HG03558 (cell line): Measurements from ENCODE around the gene LRRFIP1.
"Not testable (repeated sequence)": the region's sequence is repeated elsewhere in the genome, so short reads cannot be mapped to it uniquely, and the experiment has no call there.

Experiments
- ATAC-seq: cut with Tn5 transposase; IDR thresholded peaks from one replicate; pipeline ENCODE4 v1.9.1; 2021; ENCODE audit warnings: moderate number of reproducible peaks; ENCODE audit not compliant: unreplicated experiment; ENCODE audit errors: extremely low read depth

The LRRFIP1 gene

GRCh38 chr2:237758185-237758584, 130.8 kb downstream of the LRRFIP1 start:
- ATAC-seq: no peak

GRCh38 chr2:237759176-237759575, 131.8 kb downstream of the LRRFIP1 start:
- no peak for ATAC-seq

GRCh38 chr2:237760506-237761502, 133.4 kb downstream of the LRRFIP1 start:
- ATAC-seq: no peak

- ATAC-seq: not testable (repeated sequence)
Measured at GRCh38 chr2:237762291-237763182, 135.2 kb downstream of the LRRFIP1 start.

GRCh38 chr2:237763812-237764211, 136.4 kb downstream of the LRRFIP1 start:
- no peak for ATAC-seq

- ATAC-seq: not testable (repeated sequence)
Measured at GRCh38 chr2:237765122-237765521, 137.7 kb downstream of the LRRFIP1 start.

- ATAC-seq: no peak
Measured at GRCh38 chr2:237765875-237766274, 138.5 kb downstream of the LRRFIP1 start.

- no peak for ATAC-seq
Measured at GRCh38 chr2:237766340-237766739, 139.0 kb downstream of the LRRFIP1 start.

- ATAC-seq: no peak
Measured at GRCh38 chr2:237772513-237772912, 145.1 kb downstream of the LRRFIP1 start.

- ATAC-seq: no peak
Measured at GRCh38 chr2:237773826-237774225, 146.4 kb downstream of the LRRFIP1 start.

- ATAC-seq: no peak
Measured at GRCh38 chr2:237774811-237775553, 147.6 kb downstream of the LRRFIP1 start.

- no peak for ATAC-seq
Measured at GRCh38 chr2:237779521-237779920, 152.1 kb downstream of the LRRFIP1 start.

- ATAC-seq: no peak
Measured at GRCh38 chr2:237782181-237782580, 154.8 kb downstream of the LRRFIP1 start.

GRCh38 chr2:237783678-237784077, 156.3 kb downstream of the LRRFIP1 start:
- not testable (repeated sequence) for ATAC-seq

GRCh38 chr2:237786936-237787335, 159.5 kb downstream of the LRRFIP1 start:
- no peak for ATAC-seq

- ATAC-seq: no peak
Measured at GRCh38 chr2:237790353-237790752, 163.0 kb downstream of the LRRFIP1 start.

- ATAC-seq: no peak
Measured at GRCh38 chr2:237791977-237792727, 164.8 kb downstream of the LRRFIP1 start.

- ATAC-seq: no peak
Measured at GRCh38 chr2:237797253-237797652, 169.9 kb downstream of the LRRFIP1 start.

GRCh38 chr2:237798236-237799059, 171.1 kb downstream of the LRRFIP1 start, which contains the start of gene RBM44:
TSS of gene RBM44 (plus strand) at chr2:237798779. CDS start at chr2:237813610, 14,831 bp downstream.
- ATAC-seq: no peak
